Stimulated activated naive CD8-positive, alpha-beta T cell treated with anti-CD3 and anti-CD28 coated beads, Interleukin-15, Interleukin-2, amounts not matched to agents 100 ng/mL and 50 ng/mL, for 24 hours (primary cell): ENCODE measurements around the gene OSBPL2.

ENCODE experiments used
- H3K27ac Mint-ChIP-seq: one replicate; pipeline ENCODE4 v1.8.0; 2021; ENCODE audit warnings: mild to moderate bottlenecking, mixed read lengths
- H3K27me3 Mint-ChIP-seq: one replicate; pipeline ENCODE4 v1.8.0; 2021; ENCODE audit warnings: mixed read lengths
- H3K36me3 Mint-ChIP-seq: one replicate; pipeline ENCODE4 v1.8.0; 2021; ENCODE audit warnings: low read depth, mixed read lengths
- H3K4me1 Mint-ChIP-seq: one replicate; pipeline ENCODE4 v1.8.0; 2021; ENCODE audit warnings: low read depth, mixed read lengths
- H3K4me3 Mint-ChIP-seq: one replicate; pipeline ENCODE4 v1.8.0; 2021; ENCODE audit warnings: mild to moderate bottlenecking, mixed read lengths
- H3K9me3 Mint-ChIP-seq: one replicate; pipeline ENCODE4 v1.8.0; 2021; ENCODE audit warnings: mixed read lengths

Gene OSBPL2

DNA sequence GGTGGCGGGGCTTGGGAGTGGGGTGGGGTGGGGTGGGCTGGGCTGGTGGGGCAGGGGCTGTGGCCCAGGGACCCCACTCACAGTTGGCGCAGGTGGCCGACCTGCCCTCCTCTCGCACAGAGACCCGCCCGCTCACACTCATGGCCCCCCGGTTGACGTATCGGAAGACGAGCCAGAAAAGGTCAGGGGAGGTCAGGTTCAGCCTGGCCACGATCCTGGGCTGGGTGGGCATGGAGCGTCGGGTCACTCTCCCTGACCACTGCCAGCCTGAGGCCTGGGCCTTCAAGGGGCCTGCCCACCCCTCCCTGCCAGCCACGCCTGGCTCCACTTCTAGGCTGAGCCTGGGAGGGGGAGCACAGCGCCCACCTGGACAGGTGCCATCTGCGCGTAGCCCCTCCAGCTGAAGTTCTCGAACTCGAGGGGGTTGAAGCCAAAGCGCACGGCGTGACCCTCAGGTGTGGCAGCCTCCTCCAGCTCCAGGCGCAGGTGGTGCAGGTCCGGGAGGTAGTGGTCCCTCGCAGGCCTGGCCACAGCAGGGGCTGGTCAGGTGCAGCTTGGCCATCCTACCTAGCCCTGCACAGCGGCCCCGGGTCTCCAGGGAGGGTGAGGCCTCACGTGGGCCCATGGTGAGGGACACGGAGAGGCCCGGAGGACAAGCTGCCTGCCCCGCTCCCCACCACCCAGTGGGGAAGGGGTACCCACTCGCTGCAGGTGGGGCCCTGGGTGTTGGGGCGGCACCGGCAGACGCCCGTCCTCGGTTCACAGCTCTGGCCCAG is 95.7 kb downstream of the OSBPL2 start:
- Mint-ChIP-seq H3K27me3 (no peaks in the 10 kb centered on the region), H3K4me3 (no peak overlapping the region), H3K36me3 (no peaks in the 10 kb centered on the region), H3K9me3 (no peaks in the 10 kb centered on the region), H3K4me1 (peaks cover 4% of the 10 kb centered on the region), H3K27ac (no peak overlapping the region)

DNA sequence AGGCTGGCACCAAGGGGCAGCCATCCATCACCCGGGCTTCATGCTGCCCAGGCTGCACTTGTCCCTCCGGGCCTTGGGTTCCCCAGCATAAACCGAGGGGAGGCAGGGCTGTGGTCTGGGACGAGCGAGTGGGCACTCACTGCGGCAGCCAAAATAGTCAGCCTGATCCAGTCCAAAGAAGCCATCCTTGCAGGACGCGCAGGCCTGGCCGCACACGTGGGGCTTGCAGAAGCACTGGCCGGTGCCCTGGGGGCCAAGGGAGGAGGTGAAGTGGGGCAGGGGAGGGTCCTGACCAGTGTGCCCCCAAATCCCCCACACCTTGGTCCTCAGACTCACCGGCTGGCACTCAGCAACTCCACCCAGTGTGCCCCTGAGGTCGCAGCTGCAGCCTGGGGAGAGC is 96.6 kb downstream of the OSBPL2 start:
- H3K4me3 Mint-ChIP-seq = no peak overlapping the region
- H3K36me3 Mint-ChIP-seq = no peaks in the 10 kb centered on the region
- peaks cover 10% of the 10 kb centered on the region for H3K4me1 Mint-ChIP-seq
- H3K27ac Mint-ChIP-seq = no peak overlapping the region
- H3K27me3 Mint-ChIP-seq = peaks cover 5% of the 10 kb centered on the region
- H3K9me3 Mint-ChIP-seq = no peaks in the 10 kb centered on the region

DNA sequence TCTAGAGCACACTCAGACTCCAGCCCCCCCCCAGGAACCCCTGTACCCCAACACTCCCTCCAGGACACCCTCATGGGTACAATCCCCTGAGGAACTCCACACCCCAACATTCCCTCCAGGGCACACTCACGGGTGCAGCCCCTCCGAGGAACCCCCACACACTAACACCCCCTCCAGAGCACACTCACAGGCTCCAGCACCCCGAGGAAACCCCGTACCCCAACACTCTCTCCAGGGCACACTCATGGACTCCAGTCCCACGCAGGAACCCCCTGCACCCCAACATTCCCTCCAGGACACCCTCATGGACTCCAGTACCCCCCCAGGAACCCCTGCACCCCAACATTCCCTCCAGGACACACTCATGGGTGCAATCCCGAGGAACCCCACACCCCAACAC is 97.2 kb downstream of the OSBPL2 start:
- H3K4me3 Mint-ChIP-seq = no peak overlapping the region
- H3K27ac Mint-ChIP-seq = no peak overlapping the region
- H3K27me3 Mint-ChIP-seq = peaks cover 7% of the 10 kb centered on the region
- peaks cover 12% of the 10 kb centered on the region for H3K4me1 Mint-ChIP-seq
- H3K36me3 Mint-ChIP-seq = no peaks in the 10 kb centered on the region
- H3K9me3 Mint-ChIP-seq = no peaks in the 10 kb centered on the region

DNA sequence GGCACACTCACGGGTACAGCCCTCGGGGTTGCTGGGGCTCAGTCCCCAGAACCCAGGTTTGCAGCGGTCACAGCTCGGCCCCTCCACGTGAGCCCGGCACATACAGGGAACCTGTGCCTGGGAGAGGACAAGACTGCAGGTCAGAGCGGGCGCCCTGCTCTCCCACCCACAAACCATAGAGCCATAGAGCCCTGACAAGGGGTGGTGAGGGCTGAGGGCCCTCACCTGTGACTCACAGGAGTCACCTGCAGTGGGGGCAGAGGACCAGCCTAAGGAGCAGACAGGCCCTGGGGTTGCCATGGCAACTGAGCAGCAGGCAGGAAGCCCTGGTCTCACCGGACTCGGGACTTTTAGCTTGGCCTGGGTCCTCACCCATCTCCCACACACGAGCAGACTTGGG is 98.0 kb downstream of the OSBPL2 start:
- H3K27me3 Mint-ChIP-seq = peaks cover 7% of the 10 kb centered on the region
- H3K27ac Mint-ChIP-seq = no peak overlapping the region
- H3K4me3 Mint-ChIP-seq = no peak overlapping the region
- H3K9me3 Mint-ChIP-seq = no peaks in the 10 kb centered on the region
- peaks cover 12% of the 10 kb centered on the region for H3K4me1 Mint-ChIP-seq
- no peaks in the 10 kb centered on the region for H3K36me3 Mint-ChIP-seq

DNA sequence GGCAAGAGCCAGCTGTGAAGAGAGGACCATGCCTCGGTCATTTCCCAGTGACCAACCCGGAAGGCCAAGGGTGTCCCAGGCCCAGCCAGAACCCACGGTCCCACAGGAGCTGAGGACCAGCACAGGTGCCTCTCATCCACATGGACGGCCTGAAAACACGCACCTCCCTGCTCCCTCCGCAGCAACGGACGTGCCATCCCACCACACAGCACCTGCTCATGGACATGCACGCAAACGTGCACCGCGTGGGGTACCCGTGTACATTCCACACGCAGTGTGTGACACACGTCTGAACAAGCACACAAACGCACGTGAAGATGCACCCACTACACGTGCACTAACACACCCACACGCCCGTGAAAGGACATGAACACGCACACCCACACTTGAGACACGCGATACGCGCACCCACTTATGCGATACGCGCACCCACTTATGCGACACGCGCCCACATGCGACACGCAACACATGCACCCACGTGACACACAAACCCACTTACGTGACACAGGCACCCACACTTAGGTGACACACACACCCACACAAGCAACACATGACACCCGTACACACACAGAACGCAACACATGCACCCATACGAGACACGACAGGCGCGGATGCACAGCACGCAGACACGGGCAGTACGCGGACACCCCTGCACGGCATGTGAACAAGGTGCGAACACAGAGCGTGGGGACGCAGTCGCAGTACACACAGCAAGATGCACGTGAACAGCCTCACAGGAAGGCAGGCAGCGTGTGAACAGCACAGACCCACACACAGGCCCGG is 98.6 kb downstream of the OSBPL2 start:
- no peaks in the 10 kb centered on the region for H3K36me3 Mint-ChIP-seq
- H3K27ac Mint-ChIP-seq = no peak overlapping the region
- no peak overlapping the region for H3K4me3 Mint-ChIP-seq
- peaks cover 7% of the 10 kb centered on the region for H3K27me3 Mint-ChIP-seq
- peaks cover 12% of the 10 kb centered on the region for H3K4me1 Mint-ChIP-seq
- no peaks in the 10 kb centered on the region for H3K9me3 Mint-ChIP-seq

DNA sequence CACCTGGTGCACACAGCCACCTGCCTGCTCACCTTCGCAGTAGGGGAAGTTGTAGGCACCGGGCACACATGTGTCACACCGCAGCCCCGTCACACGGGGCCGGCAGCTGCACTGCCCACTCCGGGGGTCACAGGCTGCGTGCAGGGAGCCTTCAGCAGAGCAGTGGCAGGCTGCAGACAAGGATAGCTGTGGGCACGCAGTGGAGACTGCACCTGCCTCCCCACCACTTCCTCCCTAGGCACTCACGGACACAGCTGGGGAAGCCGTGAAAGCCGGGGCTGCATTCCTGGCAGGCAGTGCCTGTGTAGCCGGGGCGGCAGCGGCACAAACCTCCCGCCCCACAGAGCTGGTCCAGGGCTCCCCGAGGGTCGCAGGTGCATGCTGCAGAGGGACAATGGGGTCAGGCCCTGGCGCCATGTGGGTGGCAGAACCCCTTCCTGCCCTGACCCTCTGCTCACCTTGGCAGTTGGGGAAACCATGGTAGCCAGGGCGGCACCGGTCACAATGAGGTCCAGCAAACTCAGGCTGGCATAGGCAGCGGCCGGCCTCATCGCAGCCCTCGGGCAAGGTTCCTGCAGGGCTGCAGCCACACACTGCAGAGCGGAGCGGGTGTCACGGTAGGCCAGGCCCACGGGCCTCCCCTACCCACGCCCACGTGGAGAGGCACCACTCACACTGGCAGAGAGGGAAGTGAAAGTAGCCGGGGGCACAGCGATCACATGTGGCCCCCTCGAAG is 99.4 kb downstream of the OSBPL2 start:
- Mint-ChIP-seq H3K27me3 (peaks cover 7% of the 10 kb centered on the region), H3K4me3 (no peak overlapping the region), H3K4me1 (peaks cover 12% of the 10 kb centered on the region), H3K27ac (no peak overlapping the region), H3K9me3 (no peaks in the 10 kb centered on the region), H3K36me3 (no peaks in the 10 kb centered on the region)

DNA sequence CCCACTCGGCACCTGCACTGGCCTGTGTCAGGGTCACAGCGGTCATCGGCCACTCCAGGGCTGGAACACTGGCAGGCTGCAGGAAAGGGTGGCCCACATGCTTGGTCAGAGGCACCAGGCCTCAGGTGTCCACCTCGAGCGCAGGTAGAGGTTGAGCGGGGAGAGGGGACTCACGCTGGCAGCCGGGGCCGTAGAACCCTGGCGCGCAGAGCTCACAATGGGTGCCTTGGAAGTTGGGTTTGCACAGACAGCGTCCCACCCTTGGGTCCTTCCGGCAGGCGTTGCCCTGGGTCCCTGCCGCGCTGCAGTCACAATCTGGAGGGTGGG is 99.9 kb downstream of the OSBPL2 start:
- H3K4me1 Mint-ChIP-seq = peaks cover 12% of the 10 kb centered on the region
- no peaks in the 10 kb centered on the region for H3K36me3 Mint-ChIP-seq
- H3K27me3 Mint-ChIP-seq = peaks cover 7% of the 10 kb centered on the region
- H3K9me3 Mint-ChIP-seq = no peaks in the 10 kb centered on the region
- no peak overlapping the region for H3K27ac Mint-ChIP-seq
- H3K4me3 Mint-ChIP-seq = no peak overlapping the region

DNA sequence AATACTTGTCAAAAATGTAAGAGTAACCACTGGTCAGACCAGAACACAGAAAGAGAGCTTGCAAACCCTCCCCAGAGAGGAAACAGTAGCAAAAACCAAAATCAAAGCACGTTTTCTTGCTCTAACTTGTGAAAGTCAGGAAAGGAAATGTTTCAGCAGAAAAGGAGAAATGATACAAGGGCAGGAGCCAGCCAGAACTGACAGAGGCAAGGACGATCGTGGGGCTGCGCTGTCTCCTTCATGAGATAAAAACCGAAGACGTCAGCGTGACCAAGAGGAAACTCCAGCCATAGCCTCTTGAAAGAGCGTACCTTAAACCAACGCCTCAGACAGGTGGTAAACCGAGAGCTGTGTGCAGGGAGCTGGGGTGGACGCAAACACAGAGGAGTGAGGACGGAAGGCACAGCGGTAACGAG is 101.3 kb downstream of the OSBPL2 start:
- Mint-ChIP-seq H3K27ac (no peak overlapping the region), H3K4me1 (peaks cover 12% of the 10 kb centered on the region), H3K36me3 (no peaks in the 10 kb centered on the region), H3K27me3 (peaks cover 7% of the 10 kb centered on the region), H3K9me3 (no peaks in the 10 kb centered on the region), H3K4me3 (peak overlapping the region; percentile 1)

DNA sequence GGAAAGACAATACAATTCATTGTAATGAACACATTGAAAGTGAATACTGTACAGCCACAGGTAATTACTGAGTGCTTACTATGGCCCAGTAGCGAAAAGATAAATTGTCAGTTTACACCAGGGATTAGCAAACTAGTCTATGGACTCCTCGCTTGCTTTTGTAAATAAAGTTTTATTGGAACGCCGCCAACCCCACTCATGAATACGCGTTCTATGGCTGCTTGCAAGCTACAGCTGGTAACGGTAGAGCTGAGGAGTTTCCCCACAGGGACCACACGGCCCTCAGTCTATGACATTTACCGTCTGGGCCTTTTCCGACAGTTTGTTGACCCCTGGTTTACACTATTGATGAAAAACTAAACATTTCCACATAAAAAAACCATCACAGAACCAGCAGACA is 104.6 kb downstream of the OSBPL2 start:
- H3K4me1 Mint-ChIP-seq = peaks cover 11% of the 10 kb centered on the region
- H3K36me3 Mint-ChIP-seq = no peaks in the 10 kb centered on the region
- H3K27ac Mint-ChIP-seq = no peak overlapping the region
- H3K27me3 Mint-ChIP-seq = peaks cover 7% of the 10 kb centered on the region
- no peak overlapping the region for H3K4me3 Mint-ChIP-seq
- peaks cover under 1% of the 10 kb centered on the region for H3K9me3 Mint-ChIP-seq

DNA sequence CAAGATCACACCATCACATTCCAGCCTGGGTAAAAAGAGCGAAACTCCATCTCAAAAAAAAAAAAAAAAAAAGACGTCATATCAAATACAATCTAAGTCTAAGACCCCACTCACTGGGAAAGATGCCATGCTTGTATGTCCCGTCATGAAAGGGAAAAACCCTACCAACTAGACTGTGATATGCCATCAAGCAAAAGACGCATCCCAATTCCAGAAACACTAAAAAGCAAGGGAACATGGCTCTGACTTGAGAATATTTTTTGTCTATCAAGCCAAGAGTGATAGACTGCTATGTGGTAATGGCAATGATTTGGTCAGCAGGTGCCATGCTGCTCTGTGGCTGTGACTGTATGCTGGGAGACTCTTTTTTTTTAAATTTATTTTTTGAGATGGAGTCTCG is 105.8 kb downstream of the OSBPL2 start:
- Mint-ChIP-seq H3K4me3 (no peak overlapping the region), H3K4me1 (peaks cover 8% of the 10 kb centered on the region), H3K27me3 (peaks cover 7% of the 10 kb centered on the region), H3K36me3 (no peaks in the 10 kb centered on the region), H3K9me3 (peaks cover 7% of the 10 kb centered on the region), H3K27ac (no peak overlapping the region)

DNA sequence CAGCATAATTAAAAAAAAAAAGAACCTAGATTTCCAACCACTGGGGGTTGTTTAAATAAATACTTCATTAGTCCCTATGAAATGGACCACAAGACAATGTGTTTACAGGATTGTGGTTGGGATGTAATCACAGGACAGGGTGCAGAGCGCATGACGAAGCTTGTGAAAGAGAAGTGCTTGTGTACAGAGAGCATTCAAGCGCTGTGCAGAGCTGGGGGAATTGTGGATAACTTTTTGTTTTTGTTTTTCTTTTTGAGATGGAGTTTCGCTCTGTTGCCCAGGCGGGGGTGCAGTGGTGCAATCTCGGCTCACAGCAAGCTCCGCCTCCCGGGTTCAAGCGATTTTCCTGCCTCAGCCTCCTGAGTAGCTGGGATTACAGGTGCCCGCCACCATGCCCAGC is 106.5 kb downstream of the OSBPL2 start:
- Mint-ChIP-seq H3K27me3 (peaks cover 3% of the 10 kb centered on the region), H3K36me3 (no peaks in the 10 kb centered on the region), H3K9me3 (peaks cover 11% of the 10 kb centered on the region), H3K27ac (no peak overlapping the region), H3K4me1 (peaks cover 3% of the 10 kb centered on the region), H3K4me3 (no peak overlapping the region)
